Fibroblast of skin of left quadriceps (primary cell): Measurements from ENCODE around the gene TMEM132E.

ENCODE experiments used
- DNase-seq, 2 experiments: peaks; one replicate each; pipeline ENCODE4 v3.0.0-alpha.2; 2013; ENCODE audit warnings: low read depth in 2 of 2

The TMEM132E gene

GRCh38 chr17:34634551-34635160, 55.3 kb downstream of the TMEM132E start:
- DNase-seq: no peak

GRCh38 chr17:34635876-34636275, 56.5 kb downstream of the TMEM132E start:
- DNase-seq: no peak

GRCh38 chr17:34637041-34637547, 57.7 kb downstream of the TMEM132E start:
- DNase-seq: no peak

GRCh38 chr17:34637548-34638525, 58.5 kb downstream of the TMEM132E start:
- DNase-seq: peak; percentile 29 to 37

- DNase-seq: no peak
Measured at GRCh38 chr17:34638526-34639260, 59.3 kb downstream of the TMEM132E start.

GRCh38 chr17:34639706-34640425, 60.5 kb downstream of the TMEM132E start:
- no peak for DNase-seq

GRCh38 chr17:34641368-34641767, 62.0 kb downstream of the TMEM132E start:
- no peak for DNase-seq

GRCh38 chr17:34644941-34645550, 65.7 kb downstream of the TMEM132E start:
- DNase-seq: no peak

- DNase-seq: no peak
Measured at GRCh38 chr17:34645594-34645993, 66.2 kb downstream of the TMEM132E start.

- DNase-seq: no peak
Measured at GRCh38 chr17:34647511-34647910, 68.1 kb downstream of the TMEM132E start.

- no peak for DNase-seq
Measured at GRCh38 chr17:34650051-34650750, 70.8 kb downstream of the TMEM132E start.

GRCh38 chr17:34651402-34651811, 72.0 kb downstream of the TMEM132E start:
- no peak for DNase-seq

- DNase-seq: no peak
Measured at GRCh38 chr17:34652021-34652555, 72.7 kb downstream of the TMEM132E start.

- no peak for DNase-seq
Measured at GRCh38 chr17:34653511-34653910, 74.1 kb downstream of the TMEM132E start.

GRCh38 chr17:34654276-34654880, 75.0 kb downstream of the TMEM132E start:
- DNase-seq: no peak

GRCh38 chr17:34654881-34655276, 75.5 kb downstream of the TMEM132E start:
- no peak for DNase-seq

- DNase-seq: no peak
Measured at GRCh38 chr17:34656801-34657200, 77.4 kb downstream of the TMEM132E start.

- DNase-seq: no peak
Measured at GRCh38 chr17:34658811-34659560, 79.6 kb downstream of the TMEM132E start.

GRCh38 chr17:34663714-34664113, 84.3 kb downstream of the TMEM132E start:
- DNase-seq: no peak
